CMK (cell line): ENCODE data around the gene ADAMTSL2.

Source experiments
- DNase-seq: peaks from one replicate; pipeline ENCODE4 v3.0.0-alpha.2; 2010; ENCODE audit warnings: low read depth

ADAMTSL2 gene

DNA sequence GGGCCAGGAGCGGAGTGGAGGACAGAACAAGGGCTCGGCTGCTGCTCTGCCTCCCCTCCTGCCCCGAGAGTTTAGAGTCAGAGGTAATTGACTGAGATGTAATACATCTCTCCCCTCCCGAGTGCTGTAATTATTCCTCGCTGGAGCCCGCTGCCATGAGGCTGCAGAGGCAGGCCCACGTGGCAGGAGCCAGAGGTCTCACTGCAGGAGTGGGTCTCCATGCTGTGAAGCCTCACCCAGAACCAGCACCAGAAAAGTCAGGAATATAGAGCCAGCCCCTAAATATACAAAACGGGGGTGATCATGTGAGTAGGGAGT lies 72.2 kb downstream of the ADAMTSL2 start:
- no peak for DNase-seq

GRCh38 chr9:133607381-133607780 lies 72.9 kb downstream of the ADAMTSL2 start:
- no peak for DNase-seq

GRCh38 chr9:133607976-133608375 lies 73.5 kb downstream of the ADAMTSL2 start:
- no peak for DNase-seq

DNA sequence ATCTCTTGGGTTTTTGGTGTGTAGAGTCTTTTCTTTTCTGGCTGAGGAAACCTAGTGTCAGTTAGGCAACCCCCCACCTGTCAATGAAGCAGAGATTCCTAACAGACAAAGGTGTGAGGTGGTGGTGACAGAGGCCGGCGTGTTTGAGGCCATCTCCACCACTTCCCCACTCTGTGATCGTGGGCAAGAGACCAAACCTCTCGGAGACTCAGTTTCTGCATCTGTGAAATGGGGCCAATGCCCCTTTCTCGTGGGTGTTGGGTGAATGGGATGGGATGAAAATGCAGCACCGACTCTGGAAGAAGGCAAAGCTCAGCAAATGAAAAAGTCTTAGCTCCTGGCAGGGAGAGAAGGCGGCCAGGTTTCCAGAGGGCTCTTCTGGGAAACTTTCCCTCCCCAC lies 73.9 kb downstream of the ADAMTSL2 start:
- DNase-seq = no peak

DNA sequence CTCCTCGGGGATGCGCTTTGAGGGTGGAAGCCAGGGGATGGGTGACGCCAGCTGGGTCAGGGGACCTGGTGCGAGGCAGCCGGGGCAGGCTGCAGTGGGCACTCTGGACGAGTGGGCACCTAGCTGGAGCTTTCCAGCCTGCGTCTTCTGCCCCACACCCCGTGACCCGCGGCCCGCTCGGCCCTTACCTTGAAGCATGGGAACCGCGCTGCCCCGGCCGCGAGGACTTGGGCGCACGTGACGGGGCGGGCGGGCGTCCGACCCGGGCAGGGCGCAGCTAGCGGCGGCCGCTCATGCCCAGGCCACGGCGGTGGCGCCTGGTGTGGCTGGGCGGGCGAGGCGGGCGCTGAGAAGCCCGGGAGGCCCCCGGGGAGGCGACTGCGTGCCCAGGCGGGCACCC lies 74.4 kb downstream of the ADAMTSL2 start:
- DNase-seq = no peak

DNA sequence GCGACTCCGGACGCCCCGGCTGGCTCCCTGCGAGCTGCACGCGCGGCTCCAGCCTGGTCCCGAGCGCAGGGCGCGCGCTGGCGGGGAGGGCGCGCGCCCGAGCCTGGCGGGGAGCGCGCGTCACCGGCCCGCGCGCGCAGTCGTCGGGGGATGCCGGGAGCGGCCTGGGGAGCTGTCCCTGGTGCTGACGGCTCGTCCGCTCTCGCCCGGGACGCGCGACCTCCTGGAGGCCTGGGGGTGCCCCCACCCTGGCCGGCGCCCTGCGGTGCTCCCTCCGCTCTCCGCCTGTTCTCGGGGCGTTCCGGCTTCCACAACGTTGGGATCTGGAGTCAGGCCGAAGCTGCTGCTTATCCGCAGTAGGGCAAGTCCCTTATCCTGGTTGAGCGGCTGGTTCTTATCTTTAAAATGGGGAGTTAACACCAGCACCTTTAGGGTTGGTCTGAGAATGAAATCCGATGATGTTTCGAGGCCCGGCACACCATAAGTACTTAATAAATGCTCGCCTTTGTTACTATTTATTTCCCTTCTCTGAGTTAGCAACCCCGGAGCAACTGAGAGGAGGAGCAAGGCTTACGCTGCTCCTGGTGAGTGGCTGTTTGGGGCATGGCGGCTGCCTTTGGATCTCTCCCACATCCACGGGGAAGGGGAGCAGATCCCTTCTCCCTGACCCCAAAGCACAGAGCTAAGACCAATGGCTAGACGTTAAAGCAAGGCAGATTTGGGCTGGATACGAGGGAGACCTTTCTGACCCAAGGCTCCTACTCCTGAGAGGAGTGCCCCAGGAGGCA lies 75.0 kb downstream of the ADAMTSL2 start, which contains the start of gene FAM163B:
Gene FAM163B (minus strand): TSS at position 79 of the 788 bp plus-strand sequence. CDS start 29,166 bp downstream, outside the sequence.
- no peak for DNase-seq

DNA sequence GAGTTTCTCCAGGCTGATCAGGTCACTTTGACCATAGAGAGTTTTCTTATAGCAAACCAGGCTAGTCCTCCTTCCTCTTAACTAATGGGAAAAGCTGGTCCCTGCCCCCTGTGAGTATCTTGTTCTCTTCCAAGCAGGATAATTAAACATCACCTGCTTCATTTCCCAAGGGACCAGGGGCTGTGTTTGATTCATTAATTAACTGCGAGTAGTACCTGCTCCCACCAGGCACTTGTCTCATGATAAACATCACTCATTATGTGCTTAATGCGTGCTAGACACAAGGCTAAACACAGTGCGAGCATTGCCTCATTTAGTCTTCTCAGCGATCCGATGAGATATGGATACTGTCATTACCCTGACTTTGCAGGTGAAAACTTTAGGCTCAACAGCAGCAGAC lies 76.3 kb downstream of the ADAMTSL2 start:
- DNase-seq = no peak

GRCh38 chr9:133612051-133612450 lies 77.5 kb downstream of the ADAMTSL2 start:
- DNase-seq = no peak

DNA sequence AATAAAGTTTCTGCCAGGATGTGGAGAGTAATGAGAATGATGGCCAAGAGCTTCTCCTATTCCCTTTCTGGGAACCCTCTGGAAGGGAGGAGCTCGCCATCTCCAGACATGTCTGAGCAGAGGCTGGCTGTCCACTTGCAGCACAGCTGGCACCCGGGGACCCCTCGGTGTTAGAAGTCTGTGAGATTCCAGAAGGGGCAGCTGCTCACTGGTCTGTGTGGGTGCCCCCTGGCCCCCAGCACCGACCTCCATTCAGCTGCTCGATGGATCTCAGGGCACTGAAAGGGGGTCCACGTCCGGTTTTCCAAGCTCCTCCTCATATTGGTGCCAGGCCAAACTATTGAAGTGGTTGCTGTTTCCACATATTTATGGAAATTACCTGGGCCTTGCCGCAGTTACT lies 78.3 kb downstream of the ADAMTSL2 start:
- DNase-seq = no peak

DNA sequence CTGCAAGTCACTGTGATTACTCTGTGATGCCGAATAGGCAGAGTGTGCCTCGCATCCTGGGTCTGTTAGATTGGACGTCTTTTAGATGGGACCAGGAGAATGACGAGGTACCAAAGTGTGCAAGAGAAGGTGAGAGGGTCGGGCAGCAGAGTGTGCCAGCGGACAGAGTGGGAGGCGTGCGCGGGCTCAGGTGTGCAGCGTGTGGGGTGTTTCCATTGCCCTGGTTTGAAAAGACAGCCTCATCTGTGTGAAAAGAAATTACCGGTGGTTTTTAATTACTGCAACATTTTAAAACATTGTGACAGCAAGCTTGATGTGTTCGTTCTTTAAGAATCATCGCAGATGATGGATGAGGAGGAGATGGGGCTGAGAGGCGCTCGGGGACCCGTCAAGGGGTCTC lies 78.9 kb downstream of the ADAMTSL2 start:
- DNase-seq = no peak

DNA sequence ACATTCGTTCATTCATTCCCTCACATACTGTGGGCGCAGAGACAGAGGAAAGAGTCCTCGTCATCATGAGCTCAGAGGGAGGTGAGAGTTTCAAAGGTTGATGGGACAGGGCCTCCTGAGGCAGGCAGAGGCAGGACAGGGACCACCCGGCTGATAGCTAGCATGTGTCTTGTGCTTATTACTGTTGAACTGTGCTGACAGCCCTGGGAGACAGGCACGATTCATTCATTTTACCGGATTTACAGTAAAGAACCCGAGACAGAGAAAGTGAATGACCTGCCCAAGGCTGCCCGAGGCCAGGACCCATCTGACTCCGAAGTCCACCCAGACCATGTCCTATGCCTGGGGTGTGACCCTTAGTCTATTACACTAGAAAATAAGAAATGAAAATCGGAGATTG lies 79.6 kb downstream of the ADAMTSL2 start:
- DNase-seq = no peak

- DNase-seq = no peak
These were observed 80.2 kb downstream of the ADAMTSL2 start for GRCh38 chr9:133614678-133615077.

DNA sequence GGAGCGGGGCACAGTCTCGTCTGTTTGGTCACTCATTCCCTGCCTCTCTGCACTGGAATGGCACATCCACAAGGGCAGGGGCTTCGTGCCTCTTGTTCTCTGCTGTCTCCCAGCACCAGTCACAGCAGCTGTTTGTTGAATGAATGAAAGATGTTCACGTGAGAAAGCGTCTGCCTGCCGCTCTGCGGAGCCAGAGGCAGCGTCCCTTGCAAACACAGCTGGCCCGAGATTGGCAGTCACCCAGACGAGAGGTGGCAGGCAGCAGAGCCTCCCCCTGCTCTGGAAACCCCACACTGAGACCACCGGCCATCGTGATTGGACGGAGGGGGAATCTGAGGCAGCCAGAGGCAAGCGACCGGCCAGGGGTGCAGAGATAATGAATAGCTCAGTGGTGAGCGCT lies 80.7 kb downstream of the ADAMTSL2 start:
- DNase-seq = no peak

GRCh38 chr9:133615606-133616188 lies 81.2 kb downstream of the ADAMTSL2 start:
- DNase-seq = no peak

DNA sequence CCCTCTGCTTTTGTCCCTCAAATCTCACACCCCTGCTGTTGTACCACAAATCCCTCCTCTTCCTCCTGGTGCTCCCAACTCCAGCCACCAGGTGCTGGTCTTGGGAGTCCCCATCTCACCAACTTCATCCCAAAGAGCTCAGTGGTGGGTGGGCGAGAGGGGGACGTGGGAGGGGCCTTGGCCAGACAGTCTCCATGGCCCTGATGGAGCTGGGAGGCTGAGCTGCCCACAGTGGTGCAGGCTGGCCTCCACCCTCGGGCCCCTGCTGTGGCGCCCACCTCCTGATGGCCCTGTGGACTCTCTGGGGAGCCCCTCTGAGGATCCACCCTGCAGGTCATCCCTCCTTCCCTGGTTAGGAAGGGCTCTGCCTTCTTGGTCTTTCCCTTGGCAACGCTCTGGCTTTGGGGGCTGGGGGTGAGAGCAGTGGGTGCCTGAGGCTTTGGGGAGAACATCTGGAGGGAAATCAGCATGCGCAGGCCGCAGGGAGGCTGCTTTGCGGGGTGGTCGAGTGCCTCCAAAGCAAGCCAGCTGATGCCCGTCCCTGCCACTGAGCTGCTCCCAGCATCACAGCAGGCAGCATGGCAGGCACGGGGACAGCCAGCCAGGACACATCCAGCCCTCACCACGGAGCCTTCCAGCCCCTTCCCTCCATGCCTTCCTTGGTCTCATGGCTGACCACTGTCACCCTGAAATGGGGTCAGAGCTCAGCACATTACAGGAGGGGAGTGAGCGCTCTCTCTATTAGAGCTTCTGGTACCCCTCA lies 82.3 kb downstream of the ADAMTSL2 start:
- no peak for DNase-seq

DNA sequence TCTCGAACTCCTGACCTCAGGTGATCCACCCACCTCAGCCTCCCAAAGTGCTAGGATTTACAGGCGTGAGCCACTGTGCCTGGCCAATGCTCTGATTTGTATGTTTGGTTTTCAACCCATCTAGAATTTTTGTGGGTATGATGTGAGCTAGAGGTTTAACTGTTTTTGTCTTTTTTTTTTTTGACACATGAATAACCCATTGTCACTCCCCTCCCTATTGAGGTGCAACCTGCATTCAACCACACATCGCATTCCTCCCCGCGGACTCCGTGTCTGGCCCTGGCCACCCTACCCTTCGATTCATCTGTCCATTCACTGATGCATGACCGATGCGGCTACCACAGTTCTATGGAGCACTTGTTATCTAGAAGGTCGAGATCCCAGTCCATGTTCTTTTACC lies 84.2 kb downstream of the ADAMTSL2 start:
- DNase-seq = no peak

DNA sequence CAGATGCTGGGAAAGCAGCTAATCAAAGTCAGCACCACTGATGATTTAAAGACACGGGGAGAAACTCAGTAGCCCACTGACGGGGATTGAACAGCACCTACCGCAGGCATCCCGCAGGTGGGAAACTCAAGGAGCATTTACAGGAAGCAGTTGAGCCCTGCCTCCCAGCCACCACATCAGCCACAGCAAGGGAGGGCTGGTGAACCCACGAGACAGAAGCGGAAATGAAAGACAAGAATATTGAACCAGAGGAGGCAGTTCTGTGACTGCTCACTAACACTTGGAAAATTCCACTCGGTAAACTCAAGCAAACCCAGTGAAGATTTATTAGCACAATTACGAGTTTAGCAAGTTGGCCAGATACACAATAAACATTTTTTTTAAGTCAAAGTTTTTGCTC lies 85.3 kb downstream of the ADAMTSL2 start:
- DNase-seq = no peak

GRCh38 chr9:133621725-133622267 lies 87.3 kb downstream of the ADAMTSL2 start:
- no peak for DNase-seq

- no peak for DNase-seq
These were observed 88.1 kb downstream of the ADAMTSL2 start for GRCh38 chr9:133622555-133622954.
